ENCODE data around the gene SDS.
"Not testable (repeated sequence)": the region's sequence is repeated elsewhere in the genome, so short reads cannot be mapped to it uniquely, and the experiment has no call there.

SDS gene

GRCh38 chr12:113358381-113359132 is 45.1 kb downstream of the SDS start, which contains the start of gene PLBD2:
TSS of gene PLBD2 (plus strand) at chr12:113358587. CDS start at chr12:113358601, 14 bp downstream.
- Histone ChIP-seq H3K4me1 (ENCODE audit: low read length) (peaks cover 15% of the 10 kb centered on the region), H3K4me3 (ENCODE audit: low read length) (peak within 1 kb of the TSS; percentile 91), H3K27me3 (ENCODE audit: low read depth, low read length) (no peaks in the 10 kb centered on the region), H3K27ac (ENCODE audit: low read length) (no peak within 1 kb of the TSS), H3K4me2 (ENCODE audit: low read length) (peak within 1 kb of the TSS; percentile 98), H2AFZ (ENCODE audit: low read depth, low read length) (peak within 1 kb of the TSS; percentile 89), H3K36me3 (replicated peaks; ENCODE audit: low read depth, low read length) (no peaks in the 10 kb centered on the region), H4K20me1 (ENCODE audit: insufficient read depth, low read length) (no peaks in the 10 kb centered on the region), H3K9ac (ENCODE audit: low read length) (peak within 1 kb of the TSS; percentile 78), H3K79me2 (ENCODE audit: low read length) (peaks cover 6% of the 10 kb centered on the region), H3K9me3 (ENCODE audit: insufficient read depth, low read length) (no peaks in the 10 kb centered on the region)
- TF ChIP-seq EZH2phosphoT487 (IDR thresholded peaks at IDR 0.05; ENCODE audit: low read depth) (no peak), CTCF (IDR thresholded peaks at IDR 0.05; ENCODE audit: low read depth, low read length) (no peak)

GRCh38 chr12:113354192-113354591 is 49.5 kb downstream of the SDS start:
- H2AFZ ChIP-seq (ENCODE audit: low read depth, low read length); H3K4me3 ChIP-seq (ENCODE audit: low read length); H4K20me1 ChIP-seq (ENCODE audit: insufficient read depth, low read length); H3K79me2 ChIP-seq (ENCODE audit: low read length); H3K36me3 ChIP-seq (replicated peaks; ENCODE audit: low read depth, low read length); H3K9me3 ChIP-seq (ENCODE audit: insufficient read depth, low read length); H3K4me2 ChIP-seq (ENCODE audit: low read length); H3K4me1 ChIP-seq (ENCODE audit: low read length); H3K9ac ChIP-seq (ENCODE audit: low read length); H3K27ac ChIP-seq (ENCODE audit: low read length); H3K27me3 ChIP-seq (ENCODE audit: low read depth, low read length): not testable (repeated sequence)

- no peaks in the 10 kb centered on the region for H3K79me2 ChIP-seq (ENCODE audit: low read length)
- peaks cover 4% of the 10 kb centered on the region for H3K27me3 ChIP-seq (ENCODE audit: low read depth, low read length)
- no peak overlapping the region for H3K4me3 ChIP-seq (ENCODE audit: low read length)
- H3K9ac ChIP-seq (ENCODE audit: low read length) = no peak overlapping the region
- H3K27ac ChIP-seq (ENCODE audit: low read length) = no peak overlapping the region
- H3K36me3 ChIP-seq (replicated peaks; ENCODE audit: low read depth, low read length) = no peaks in the 10 kb centered on the region
- H3K4me2 ChIP-seq (ENCODE audit: low read length) = no peak overlapping the region
- H4K20me1 ChIP-seq (ENCODE audit: insufficient read depth, low read length) = no peaks in the 10 kb centered on the region
- TF ChIP-seq EZH2phosphoT487 (IDR thresholded peaks at IDR 0.05; ENCODE audit: low read depth) (no peak), CTCF (IDR thresholded peaks at IDR 0.05; ENCODE audit: low read depth, low read length) (no peak)
- no peaks in the 10 kb centered on the region for H3K9me3 ChIP-seq (ENCODE audit: insufficient read depth, low read length)
- H2AFZ ChIP-seq (ENCODE audit: low read depth, low read length) = no peak overlapping the region
- no peaks in the 10 kb centered on the region for H3K4me1 ChIP-seq (ENCODE audit: low read length)
These were observed 52.6 kb downstream of the SDS start for GRCh38 chr12:113351089-113351488.

- Histone ChIP-seq H3K27me3 (ENCODE audit: low read depth, low read length) (peaks cover 4% of the 10 kb centered on the region), H2AFZ (ENCODE audit: low read depth, low read length) (no peak overlapping the region), H3K36me3 (replicated peaks; ENCODE audit: low read depth, low read length) (no peaks in the 10 kb centered on the region), H3K4me2 (ENCODE audit: low read length) (no peak overlapping the region), H3K79me2 (ENCODE audit: low read length) (no peaks in the 10 kb centered on the region), H3K4me3 (ENCODE audit: low read length) (no peak overlapping the region), H3K9me3 (ENCODE audit: insufficient read depth, low read length) (no peaks in the 10 kb centered on the region), H3K9ac (ENCODE audit: low read length) (no peak overlapping the region), H4K20me1 (ENCODE audit: insufficient read depth, low read length) (no peaks in the 10 kb centered on the region), H3K27ac (ENCODE audit: low read length) (no peak overlapping the region), H3K4me1 (ENCODE audit: low read length) (no peaks in the 10 kb centered on the region)
- TF ChIP-seq CTCF (IDR thresholded peaks at IDR 0.05; ENCODE audit: low read depth, low read length) = no peak
- TF ChIP-seq EZH2phosphoT487 (IDR thresholded peaks at IDR 0.05; ENCODE audit: low read depth) = no peak
These were observed 54.7 kb downstream of the SDS start for GRCh38 chr12:113348849-113349536.

Data from OCI-LY3 (cell line).